Measurements from ENCODE around the gene CBY2.
"Not testable (repeated sequence)": the region's sequence is repeated elsewhere in the genome, so short reads cannot be mapped to it uniquely, and the experiment has no call there.

Gene CBY2

DNA sequence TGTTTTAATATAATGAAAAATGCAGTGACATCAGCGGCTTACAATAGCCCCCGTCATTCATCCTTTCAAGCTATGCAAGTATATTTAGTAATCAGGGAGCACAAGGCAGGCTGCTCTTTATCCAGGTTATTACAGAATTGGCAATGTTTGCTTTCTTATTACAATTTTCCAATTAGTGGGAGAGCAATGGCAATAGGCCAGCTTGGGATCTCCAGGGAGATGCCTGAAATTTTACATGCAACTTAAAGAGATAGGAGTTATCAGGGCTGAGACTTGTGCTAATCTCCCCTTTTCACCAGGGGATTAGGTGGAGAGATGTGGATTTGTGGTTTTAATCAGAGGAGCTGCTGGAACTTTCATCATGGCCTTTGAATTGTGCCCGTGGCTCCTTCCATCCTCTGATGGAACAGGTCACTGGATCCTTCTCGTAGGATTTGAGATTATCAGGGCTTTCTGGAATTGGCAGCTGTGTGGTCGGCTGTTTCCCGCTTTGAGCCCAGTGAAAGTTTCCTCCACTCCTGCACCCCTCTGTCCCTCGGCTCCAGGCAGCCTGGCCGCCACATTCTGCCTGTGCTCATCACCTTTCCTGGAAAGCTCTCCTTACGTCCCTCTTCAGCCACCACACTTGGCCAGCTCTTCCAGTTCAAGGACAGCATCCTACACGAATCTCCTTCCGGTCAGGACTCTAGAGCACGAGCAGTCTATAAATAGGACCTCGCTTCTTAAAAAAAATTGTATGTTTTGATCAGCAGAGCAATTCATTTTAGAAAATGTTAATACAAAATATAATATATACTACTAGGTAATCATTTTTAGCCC lies 47.0 kb downstream of the CBY2 start:
- DNase-seq, result no peak

DNA sequence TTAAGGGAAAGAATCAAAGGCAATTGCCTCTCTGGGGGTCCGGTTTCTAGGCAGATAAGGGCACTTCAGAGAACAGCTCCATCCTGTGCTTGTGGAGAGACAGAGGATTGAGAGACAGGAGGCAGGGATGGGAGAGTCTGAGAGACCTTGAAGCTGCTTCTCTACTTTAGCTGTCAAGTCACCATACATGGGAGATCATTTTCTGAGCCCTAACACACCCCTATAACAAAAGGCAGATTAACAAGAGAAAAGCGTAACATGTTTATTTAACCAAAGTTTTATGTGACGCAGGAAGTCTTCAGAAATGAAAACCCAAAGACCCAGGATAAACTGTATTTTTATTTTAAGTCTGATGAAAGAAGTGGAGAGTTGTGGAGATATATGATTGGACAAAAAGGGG lies 48.4 kb downstream of the CBY2 start:
- no peak for DNase-seq

DNA sequence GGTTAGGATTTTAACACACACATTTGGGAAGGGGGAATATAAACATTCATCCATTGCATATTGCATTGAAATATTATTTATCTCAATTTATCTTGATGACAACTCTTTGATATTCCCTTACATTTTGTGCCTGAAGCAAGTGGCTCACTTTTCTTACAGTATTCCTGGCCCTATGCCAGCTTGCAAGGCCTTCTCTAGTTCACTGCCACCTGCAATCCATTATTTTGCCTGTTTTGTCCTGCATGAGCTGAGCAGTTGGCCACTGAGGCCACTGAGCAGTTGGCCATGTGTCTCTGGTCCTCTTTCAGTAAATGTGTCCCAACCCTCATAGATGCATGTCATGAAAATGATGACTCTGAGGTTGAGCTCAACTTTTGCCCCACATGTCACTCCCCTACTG lies 49.8 kb downstream of the CBY2 start:
- DNase-seq, result no peak

DNA sequence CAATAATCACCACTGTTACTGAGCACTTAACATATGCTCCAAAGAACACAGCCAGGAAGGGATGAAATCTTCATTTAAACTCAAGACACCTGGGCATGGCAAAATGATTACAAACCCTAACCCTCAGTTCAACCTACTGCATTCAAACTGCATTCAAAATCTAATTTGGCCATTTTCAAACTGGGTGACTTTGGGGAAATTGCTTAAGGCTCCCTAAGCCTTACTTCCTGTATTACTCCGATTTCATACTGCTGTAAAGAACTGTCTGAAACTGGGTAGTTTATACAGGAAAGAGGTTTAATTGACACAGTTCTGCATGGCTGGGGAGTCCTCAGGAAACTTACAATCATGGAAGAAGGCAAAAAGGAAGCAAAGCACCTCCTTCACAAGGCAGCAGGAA lies 50.4 kb downstream of the CBY2 start:
- DNase-seq, result no peak

DNA sequence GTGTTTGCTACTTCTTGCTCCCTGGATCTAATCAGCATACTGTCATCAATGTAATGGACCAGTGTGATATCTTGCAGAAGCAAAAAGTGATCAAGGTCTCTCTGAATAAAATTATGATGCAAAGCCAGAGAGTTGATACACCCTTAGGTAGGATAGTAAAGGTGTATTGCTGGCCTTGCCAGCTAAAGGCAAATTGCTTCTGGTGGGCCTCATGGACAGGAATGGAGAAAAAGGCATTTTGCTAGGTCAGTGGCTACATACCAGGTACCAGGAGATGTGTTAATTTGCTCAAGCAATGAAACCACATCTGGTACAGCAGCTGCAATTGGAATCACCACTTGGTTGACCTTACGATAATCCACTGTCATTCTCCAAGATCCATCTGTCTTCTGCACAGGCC lies 54.4 kb downstream of the CBY2 start:
- DNase-seq, result not testable (repeated sequence)

DNA sequence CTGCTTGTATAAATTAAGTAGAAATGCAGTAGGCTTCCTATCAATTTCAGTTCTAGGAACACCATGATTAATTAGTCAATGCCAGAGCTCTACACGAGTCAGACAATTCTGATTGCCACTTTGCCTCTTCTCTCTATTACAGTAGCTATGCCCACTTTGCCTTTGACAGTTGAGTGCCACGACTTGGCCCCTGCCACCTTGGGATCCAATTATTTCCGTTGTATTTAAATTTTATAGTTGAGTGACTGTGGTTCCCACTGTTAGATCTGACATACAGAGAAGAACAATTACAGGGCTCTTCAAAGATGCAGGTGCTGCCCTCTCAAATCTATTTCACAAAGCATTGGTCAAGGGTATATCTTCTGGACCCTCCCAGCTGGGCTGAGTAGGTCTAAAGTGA lies 55.5 kb downstream of the CBY2 start:
- not testable (repeated sequence) for DNase-seq

DNA sequence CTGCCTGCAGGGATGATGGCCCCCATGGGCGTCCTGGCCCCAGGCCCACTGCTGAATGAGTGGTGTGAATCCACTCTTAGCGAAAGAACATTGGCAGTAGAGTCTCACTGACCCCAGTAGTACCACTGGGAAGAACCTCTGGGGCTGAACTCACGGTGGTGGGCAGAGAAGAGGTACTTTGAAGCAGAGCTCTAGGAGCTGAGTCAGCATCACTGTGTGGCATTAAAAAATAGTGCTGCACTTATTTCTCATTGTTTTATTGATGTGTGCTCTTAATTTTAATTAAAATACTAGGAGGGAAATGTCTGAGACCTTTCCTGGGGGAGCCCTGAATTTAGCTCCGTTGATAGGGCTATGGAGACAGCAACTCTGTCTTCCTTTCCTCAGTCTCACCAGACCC lies 61.3 kb downstream of the CBY2 start:
- no peak for DNase-seq

All from NCI-H524 treated with DMSO at 0.1 percent for 48 hours (cell line).